Endothelial cell of umbilical vein (primary cell): ENCODE data around the gene LILRA1.

Experiments used
- CTCF ChIP-seq, 2 donors: IDR thresholded peaks; 1 replicate in 1 of 2; 2 replicates in 1 of 2; pipeline ENCODE4 v1.5.1; 2011; ENCODE audit warnings: low read length in 2 of 2, mild to moderate bottlenecking in 2 of 2, moderate library complexity in 2 of 2, control low read depth in 1 of 2, inconsistent platforms in 1 of 2, low read depth in 1 of 2; ENCODE audit not compliant: insufficient read depth in 1 of 2; ENCODE audit errors: extremely low read depth in 1 of 2
- EZH2 ChIP-seq: IDR thresholded peaks from 2 replicates; pipeline ENCODE4 v1.6.1; 2012; ENCODE audit warnings: borderline replicate concordance, low read depth, mild to moderate bottlenecking, moderate library complexity, low read length, inconsistent platforms; ENCODE audit not compliant: severe bottlenecking
- FOS ChIP-seq: IDR thresholded peaks from 2 replicates; pipeline ENCODE4 v1.6.1; 2011; ENCODE audit warnings: mild to moderate bottlenecking, low read length, moderate library complexity, borderline replicate concordance; ENCODE audit not compliant: insufficient read depth
- GATA2 ChIP-seq: IDR thresholded peaks from 2 replicates; pipeline ENCODE4 v1.7.0; 2011; ENCODE audit warnings: low read depth, mild to moderate bottlenecking, moderate library complexity, mixed read lengths, low read length; ENCODE audit not compliant: insufficient read length, insufficient read depth
- JUN ChIP-seq: IDR thresholded peaks from 2 replicates; pipeline ENCODE4 v1.6.1; 2011; ENCODE audit warnings: borderline replicate concordance, low read depth; ENCODE audit not compliant: insufficient read length, insufficient read depth
- MAX ChIP-seq: IDR thresholded peaks from 2 replicates; pipeline ENCODE4 v1.6.1; 2011; ENCODE audit not compliant: insufficient read depth, insufficient read length
- MYC ChIP-seq: IDR thresholded peaks from one replicate; pipeline ENCODE4 v1.6.1; 2011; ENCODE audit warnings: mild to moderate bottlenecking, low read depth, low read length
- POLR2A ChIP-seq: IDR thresholded peaks from 2 replicates; pipeline ENCODE4 v1.6.1; 2012; ENCODE audit warnings: low read depth, mild to moderate bottlenecking, control low read depth, low read length
- POLR2AphosphoS5 ChIP-seq: IDR thresholded peaks from 2 replicates; pipeline ENCODE4 v1.6.1; 2012; ENCODE audit warnings: low read depth, mild to moderate bottlenecking, control low read depth, low read length, moderate library complexity; ENCODE audit not compliant: insufficient read depth

- TF ChIP-seq CTCF (IDR thresholded peaks at IDR 0.05; ENCODE audit: extremely low read depth in 1 of 2, insufficient read depth in 1 of 2, low read depth in 1 of 2, low read length in 2 of 2) (no peak), POLR2A (no peak), POLR2AphosphoS5 (no peak), EZH2 (no peak), FOS (no peak), JUN (no peak), MYC (no peak), MAX (no peak), GATA2 (no peak)
These were observed 38.5 kb upstream of the LILRA1 start for GRCh38 chr19:54554896-54555295.
